Kidney epithelial cell (primary cell): Measurements from ENCODE around the gene DIS3. TPM values are rescaled to one million over a fixed set of nuclear protein-coding genes. Genes with fewer than 3 reads are reported as not detected.
A peak's percentile ranks its signal among the peaks of the same experiment; 100 is the strongest.
"Not testable (repeated sequence)": the region's sequence is repeated elsewhere in the genome, so short reads cannot be mapped to it uniquely, and the experiment has no call there.

Experiments
- DNase-seq: peaks from one replicate; pipeline ENCODE4 v3.0.0-alpha.2; 2010; ENCODE audit warnings: low read depth
- H3K27me3 ChIP-seq: 2 replicates; pipeline ENCODE4 v1.6.0; 2011; ENCODE audit warnings: low read length; ENCODE audit not compliant: control insufficient read depth, insufficient read depth
- H3K36me3 ChIP-seq: 2 replicates; pipeline ENCODE4 v1.5.1; 2011; ENCODE audit warnings: low read length; ENCODE audit not compliant: control insufficient read depth, insufficient read depth
- H3K4me3 ChIP-seq: 2 replicates; pipeline ENCODE4 v1.5.1; 2011; ENCODE audit warnings: low read depth, mild to moderate bottlenecking, control low read depth, low read length
- total RNA-seq: library from RNA; depleted of rRNA; stranded (reverse); fragments of >200 nt; gene quantifications from 2 replicates; pipeline ENCODE4 v1.2.3, GENCODE V29; 2015
- TF ChIP-seq, protein P1 (sequence below): IDR thresholded peaks from 2 replicates; pipeline ENCODE4 v1.5.1; 2011; ENCODE audit warnings: mild to moderate bottlenecking, moderate library complexity, low read length, control low read depth, inconsistent platforms; ENCODE audit not compliant: insufficient read depth, poor library complexity, severe bottlenecking

The DIS3 gene
- total RNA-seq, 1 donor from 2014 or later, result 37.0 TPM

DNA sequence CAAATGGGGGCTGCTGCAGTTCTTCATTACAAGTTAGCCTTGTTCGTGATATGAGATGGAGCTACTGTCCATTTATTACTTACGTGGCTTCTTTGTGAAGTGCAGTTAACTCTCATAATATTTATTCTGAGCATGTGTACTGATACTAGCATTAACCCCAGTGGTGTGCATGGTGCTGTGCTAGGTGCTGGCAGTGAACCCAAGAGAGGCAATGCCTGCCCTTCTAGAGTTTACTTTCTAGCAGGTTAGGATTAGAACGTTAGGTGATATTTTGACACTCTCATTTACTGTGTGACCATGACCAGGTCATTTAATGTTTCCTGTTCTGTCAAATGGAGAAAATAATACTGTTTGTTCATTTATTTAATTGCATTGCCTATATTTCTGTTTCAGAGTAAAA is 17.1 kb upstream of the DIS3 start:
- no peaks in the 10 kb centered on the region for H3K27me3 ChIP-seq
- no peak overlapping the region for H3K4me3 ChIP-seq
- TF ChIP-seq, protein P1, sequence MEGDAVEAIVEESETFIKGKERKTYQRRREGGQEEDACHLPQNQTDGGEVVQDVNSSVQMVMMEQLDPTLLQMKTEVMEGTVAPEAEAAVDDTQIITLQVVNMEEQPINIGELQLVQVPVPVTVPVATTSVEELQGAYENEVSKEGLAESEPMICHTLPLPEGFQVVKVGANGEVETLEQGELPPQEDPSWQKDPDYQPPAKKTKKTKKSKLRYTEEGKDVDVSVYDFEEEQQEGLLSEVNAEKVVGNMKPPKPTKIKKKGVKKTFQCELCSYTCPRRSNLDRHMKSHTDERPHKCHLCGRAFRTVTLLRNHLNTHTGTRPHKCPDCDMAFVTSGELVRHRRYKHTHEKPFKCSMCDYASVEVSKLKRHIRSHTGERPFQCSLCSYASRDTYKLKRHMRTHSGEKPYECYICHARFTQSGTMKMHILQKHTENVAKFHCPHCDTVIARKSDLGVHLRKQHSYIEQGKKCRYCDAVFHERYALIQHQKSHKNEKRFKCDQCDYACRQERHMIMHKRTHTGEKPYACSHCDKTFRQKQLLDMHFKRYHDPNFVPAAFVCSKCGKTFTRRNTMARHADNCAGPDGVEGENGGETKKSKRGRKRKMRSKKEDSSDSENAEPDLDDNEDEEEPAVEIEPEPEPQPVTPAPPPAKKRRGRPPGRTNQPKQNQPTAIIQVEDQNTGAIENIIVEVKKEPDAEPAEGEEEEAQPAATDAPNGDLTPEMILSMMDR, result no peak
- no peaks in the 10 kb centered on the region for H3K36me3 ChIP-seq
- DNase-seq, result no peak

DNA sequence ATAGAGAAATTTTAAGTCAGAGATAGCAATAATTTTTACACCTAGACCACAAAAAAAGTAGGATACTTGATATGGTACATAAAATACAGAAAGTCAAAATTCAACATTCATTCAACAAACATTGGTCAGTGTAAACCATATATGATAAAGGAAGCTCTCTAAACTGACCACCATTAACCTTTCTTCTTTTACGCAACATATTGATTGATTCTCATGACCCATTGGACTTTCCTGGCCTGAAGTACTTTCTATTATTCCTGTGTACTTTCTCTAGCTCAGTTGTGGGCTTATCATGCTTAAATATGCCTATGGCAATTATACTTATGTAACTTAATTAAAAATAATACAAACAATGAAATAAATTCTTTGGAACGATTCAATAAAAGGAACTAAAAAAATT is 10.9 kb upstream of the DIS3 start:
- TF ChIP-seq, protein P1, result no peak
- Histone ChIP-seq H3K4me3 (no peak overlapping the region), H3K27me3 (no peaks in the 10 kb centered on the region), H3K36me3 (peaks cover 1% of the 10 kb centered on the region)
- no peak for DNase-seq

DNA sequence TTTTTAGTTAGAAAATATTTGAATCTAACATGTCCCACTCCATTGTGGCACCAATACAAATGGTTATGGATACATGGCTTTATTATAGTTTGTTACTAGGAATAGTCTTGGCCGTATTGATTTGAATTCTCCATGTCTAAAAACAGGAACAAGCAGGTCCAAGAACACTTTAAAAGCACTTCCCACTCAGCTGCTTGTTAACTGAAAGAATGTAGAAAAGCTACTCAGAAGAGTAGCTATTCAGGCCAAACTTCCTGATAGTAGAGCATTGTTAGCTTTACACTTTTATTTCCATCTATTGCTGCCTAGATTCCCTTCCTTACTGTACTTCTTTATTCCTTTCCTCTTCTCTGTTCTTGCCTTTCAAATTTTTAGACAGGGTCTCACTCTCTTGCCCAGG is 7.1 kb upstream of the DIS3 start:
- Histone ChIP-seq H3K27me3 (no peaks in the 10 kb centered on the region), H3K36me3 (peaks cover 1% of the 10 kb centered on the region), H3K4me3 (no peak overlapping the region)
- TF ChIP-seq, protein P1, result no peak
- DNase-seq, result no peak

DNA sequence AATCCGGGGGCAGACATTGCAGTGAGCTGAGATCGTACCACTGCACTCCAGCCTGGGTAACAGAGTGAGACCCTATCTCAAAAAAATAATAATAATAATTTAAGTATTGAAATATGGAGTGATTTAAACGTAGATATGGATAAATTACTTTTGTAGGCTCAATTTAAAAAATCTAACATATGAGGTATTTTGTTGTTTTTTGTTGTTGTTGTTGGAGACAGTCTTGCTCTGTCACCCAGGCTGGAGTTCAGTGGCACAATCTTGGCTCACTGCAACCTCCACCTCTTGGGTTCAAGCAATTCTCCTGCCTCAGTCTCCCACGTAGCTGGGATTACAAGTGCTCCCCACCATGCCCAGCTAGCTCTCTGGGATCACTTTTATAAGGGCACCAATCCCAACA is 3.0 kb upstream of the DIS3 start:
- not testable (repeated sequence) for DNase-seq, H3K36me3 ChIP-seq, H3K4me3 ChIP-seq, H3K27me3 ChIP-seq

DNA sequence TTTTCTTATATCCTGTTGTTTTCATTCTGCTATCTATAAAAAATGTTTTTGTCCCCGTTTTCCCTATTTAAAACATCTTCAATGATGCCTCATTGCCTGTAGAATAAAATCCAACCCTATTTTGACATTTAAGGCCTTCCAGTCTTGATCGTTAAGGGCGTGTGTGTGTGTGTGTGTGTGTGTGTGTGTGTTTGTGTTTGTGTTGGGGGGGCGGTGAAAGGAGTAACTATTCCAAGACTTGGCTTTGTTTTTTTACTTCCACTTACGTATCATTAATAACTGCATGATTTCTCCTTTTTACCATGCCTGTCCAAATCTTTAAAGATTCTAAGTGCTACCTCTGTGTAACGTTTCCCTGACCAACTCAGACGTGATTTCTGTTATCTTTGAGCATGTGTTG is 1.0 kb upstream of the DIS3 start:
- H3K27me3 ChIP-seq, result no peaks in the 10 kb centered on the region
- TF ChIP-seq, protein P1, result no peak
- H3K36me3 ChIP-seq, result no peaks in the 10 kb centered on the region
- H3K4me3 ChIP-seq, result peak overlapping the region; percentile 98
- no peak for DNase-seq

DNA sequence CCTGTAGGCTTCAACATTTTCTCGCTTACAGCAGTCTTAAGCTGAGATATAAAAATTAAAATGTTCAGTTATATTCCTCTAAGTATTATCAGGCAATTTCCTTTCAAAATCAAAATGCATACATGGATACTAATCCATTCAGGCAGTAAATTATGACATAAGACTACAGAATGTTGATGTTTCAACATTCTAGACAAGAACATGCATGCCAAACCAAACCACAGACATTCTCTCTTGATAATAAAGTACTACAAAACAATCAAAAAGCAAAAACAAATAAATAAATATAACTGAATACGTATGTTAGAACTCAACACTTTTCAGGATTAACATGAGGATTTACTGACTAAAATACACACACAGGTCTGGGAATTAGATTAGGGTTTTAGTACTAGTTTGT is 7.7 kb downstream of the DIS3 start:
- no peaks in the 10 kb centered on the region for H3K27me3 ChIP-seq
- no peak overlapping the region for H3K4me3 ChIP-seq
- no peak for DNase-seq
- no peaks in the 10 kb centered on the region for H3K36me3 ChIP-seq
- TF ChIP-seq, protein P1, result no peak
